HG02884 (cell line): ENCODE data around the gene PPP2R5A.

Experiments
- ATAC-seq: cut with Tn5 transposase; IDR thresholded peaks from one replicate; pipeline ENCODE4 v1.9.1; 2021; ENCODE audit warnings: mild to moderate bottlenecking, moderate library complexity; ENCODE audit not compliant: unreplicated experiment

Gene PPP2R5A

DNA sequence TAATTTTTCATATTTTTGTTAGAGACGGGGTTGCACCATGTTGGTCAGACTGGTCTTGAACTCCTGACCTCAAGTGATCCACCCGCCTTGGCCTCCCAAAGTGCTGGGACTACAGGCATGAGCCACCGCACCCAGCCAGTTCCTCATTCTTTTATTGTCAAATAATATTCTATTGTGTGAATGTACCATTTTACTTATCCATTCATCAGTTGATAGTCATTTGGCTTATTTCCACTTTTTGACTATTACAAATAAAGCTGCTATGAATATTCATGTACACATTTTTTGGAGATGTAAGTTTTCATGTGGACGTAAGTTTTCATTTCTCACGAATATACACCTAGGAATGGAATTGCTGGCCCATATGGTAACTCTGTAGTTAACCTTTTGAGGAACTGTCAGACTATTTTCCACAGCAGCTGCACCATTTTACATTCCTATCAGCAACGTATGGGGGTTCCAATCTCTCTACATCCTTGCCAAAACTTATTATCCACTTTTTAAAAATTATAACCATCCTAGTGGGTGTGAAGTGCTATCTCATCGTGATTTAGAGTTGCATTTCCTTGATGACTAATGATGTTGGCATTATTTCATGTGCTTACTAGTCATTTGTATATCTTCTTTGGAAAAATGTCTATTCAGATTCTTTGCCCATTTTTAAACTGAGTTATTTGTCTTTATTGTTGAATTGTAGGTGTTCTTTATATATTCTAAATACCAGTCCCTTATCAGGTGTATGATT lies 116.8 kb downstream of the PPP2R5A start:
- ATAC-seq, result no peak

DNA sequence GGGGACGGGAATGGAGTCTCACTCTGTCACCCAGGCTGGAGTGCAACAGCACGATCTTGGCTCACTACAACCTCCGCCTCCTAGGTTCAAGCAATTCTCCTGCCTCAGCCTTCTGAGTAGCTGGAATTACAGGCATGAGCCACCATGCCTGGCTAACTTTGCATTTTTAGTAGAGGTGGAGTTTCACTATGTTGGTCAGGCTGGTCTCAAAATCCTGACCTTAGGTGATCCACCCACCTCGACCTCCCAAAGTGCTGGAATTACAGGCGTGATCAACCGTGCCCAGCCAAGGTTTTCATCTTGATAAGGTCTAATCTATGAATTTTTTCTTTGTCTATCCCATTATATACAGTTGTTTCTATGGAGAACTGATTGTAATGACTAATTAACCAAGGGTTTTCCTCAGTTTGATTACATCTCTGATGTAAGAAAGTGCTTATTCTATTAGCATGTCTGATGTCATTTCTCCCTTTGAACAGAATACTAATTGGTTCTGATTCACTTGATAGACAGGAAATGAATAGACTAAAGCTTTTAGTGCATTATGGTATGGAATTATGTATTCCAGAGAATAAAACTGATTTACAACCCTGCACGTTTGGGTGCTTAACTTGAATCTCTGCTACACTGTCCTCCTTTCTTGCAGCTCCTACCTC lies 117.6 kb downstream of the PPP2R5A start:
- no peak for ATAC-seq

DNA sequence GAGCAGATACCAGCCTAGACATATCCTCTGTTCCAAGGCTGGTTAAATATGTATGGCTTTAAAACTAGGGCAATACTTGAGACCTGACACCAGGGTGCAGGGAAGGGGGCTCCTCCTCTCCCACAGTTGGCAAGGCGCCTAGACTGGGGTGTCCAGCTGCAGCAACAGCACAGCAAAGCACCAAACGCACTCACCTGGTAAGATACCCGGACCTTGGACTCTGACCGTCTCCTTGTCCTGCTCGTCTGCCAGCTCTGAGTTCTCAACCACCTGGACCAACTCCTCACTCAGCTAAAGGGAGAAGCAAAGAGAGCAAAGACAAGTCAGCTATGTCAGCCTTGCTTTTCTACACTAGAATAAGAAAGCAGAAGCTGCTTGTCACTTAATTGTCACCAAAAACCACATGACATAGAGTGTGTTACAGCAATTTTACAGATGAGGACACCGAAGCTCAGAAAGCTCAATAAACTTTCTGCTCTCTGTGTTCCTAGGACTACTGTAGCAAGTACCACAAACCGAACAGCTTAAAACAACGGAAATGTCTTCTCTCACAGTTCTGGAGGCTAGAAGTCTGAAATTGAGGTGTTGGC lies 125.1 kb downstream of the PPP2R5A start:
- no peak for ATAC-seq
